Endometrial microvascular endothelial cells (primary cell): ENCODE data around the gene ACOT7. TPM values are rescaled to one million over a fixed set of nuclear protein-coding genes. Genes with fewer than 3 reads are reported as not detected.

ENCODE experiments used
- in situ Hi-C: cut with HindIII; loops from 2 replicates; pipeline ENCODE4 v1.10.0; 2017; ENCODE audit warnings: low sequenced_read_pairs, low pct_unique_long_range_greater_than_20kb; ENCODE audit errors: inconsistent ontology term
- total RNA-seq: library from RNA; depleted of rRNA; stranded (reverse); fragments of >200 nt; gene quantifications from one replicate; pipeline ENCODE4 v1.2.3, GENCODE V29; 2015; ENCODE audit errors: inconsistent ontology term

The ACOT7 gene
- total RNA-seq, 1 donor from 2014 or later, result 101 TPM

DNA sequence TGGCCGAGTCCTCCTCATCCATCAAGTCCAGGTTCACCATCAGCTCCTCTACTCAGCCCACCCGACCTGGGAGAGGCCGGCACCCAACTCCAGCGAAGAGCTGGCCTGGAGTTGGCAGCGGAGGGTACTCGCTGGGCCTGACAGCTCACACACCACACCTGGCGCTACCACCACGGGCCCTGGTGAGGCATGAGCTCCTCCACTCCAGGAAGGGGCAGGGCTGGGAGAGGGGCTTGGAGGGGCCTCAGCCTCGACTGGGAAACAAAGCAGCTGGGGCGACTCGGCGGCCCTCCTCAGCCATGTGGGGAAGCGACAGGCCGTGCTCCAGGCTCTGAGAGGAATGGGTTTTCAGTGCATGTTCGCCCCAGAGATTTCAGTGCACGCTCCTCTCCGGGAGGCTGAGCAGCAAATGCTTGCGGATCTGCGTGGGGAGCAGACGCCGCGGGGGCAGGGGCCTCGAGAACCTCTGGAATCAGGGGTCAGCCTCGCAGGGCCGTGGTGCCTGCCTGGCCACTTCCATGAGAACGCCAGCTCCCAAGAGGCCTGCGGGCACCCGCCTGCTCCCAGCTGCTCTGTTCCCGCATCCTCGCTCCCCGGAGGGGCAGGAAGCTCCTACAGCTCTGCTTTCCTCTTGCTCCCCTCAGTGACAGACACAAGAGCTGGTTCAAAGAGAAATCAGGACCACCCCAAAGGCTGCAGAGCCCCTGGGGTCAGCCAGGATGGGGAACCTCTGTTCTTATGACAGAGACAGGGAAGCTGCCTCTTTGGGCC lies 113.8 kb downstream of the ACOT7 start:
- in situ Hi-C loops, result no loop called here

DNA sequence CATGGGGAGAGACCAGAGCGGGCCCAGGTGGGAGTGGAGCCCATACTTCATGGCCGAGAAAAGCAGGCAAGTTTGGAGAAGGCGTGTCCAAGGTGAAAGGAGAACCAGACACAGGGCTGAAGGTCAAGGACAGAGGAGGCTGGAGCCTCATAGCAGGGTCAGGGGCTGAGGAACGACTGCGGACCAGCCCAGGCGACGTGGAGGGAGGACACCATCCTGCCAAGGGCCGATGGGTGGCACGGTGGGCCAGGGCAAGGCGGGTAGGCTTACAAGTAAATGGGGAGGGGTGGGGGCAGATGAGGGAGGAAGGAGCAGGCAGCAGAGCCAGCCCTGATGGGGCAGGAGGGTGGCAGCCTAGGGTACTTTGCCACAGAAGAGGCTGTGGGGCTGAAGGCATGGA lies 114.5 kb downstream of the ACOT7 start:
- in situ Hi-C loops, result no loop called here

DNA sequence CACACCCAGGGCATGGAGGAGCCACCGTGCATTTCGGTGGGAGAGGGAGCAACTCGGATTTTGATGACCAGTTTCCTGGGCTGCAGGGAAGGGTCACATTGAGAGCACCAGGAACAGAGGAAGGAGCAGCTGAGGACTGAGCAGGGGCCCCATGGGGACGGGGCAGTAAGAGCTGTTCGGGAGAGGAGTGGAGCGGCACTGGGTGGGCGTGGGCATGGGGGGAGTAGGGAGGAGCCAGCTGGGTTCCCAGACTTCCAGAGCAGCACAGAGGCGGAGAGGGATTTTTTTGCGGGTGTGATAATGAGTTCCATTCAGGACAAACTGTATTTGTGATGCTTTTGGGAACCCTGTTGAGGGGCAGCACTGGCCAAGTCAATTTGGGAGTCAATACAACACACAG lies 115.3 kb downstream of the ACOT7 start:
- in situ Hi-C loops, result no loop called here

DNA sequence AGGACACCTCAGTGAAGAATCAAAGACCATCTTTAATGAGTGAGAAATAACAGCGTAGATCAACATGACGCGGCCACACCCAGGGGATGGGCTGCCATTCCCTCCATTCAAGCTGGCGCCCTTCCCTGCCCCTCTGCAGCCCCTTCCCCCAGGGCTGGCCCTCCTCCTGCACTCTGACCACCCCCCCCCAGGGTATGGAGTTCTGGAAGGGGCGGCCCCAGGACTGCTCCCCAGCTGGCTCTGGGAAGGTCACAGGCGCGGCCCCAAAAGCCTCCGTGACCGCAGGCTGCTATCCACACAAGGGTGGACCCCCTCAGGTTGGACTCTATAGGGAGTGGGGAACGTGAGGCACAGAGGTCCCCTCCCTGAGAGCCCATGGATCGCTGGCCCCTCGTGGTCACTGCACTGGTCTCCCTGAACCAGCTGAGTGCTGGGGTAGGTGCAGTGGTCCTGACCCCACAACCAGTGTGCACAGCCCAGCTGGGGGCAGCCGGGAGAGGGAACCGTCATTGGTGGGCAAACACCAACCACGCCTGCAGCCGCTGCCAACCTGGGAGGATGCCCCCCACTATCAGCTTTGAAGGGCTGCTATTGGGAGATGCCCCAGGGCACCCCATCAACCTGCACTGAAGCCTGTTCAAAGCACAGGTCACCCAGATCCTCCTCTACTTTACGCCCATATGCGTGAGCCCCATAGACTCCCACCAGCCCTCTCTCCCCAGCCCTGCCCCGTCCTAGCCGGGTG lies 116.6 kb downstream of the ACOT7 start:
- in situ Hi-C loops, result no loop called here

DNA sequence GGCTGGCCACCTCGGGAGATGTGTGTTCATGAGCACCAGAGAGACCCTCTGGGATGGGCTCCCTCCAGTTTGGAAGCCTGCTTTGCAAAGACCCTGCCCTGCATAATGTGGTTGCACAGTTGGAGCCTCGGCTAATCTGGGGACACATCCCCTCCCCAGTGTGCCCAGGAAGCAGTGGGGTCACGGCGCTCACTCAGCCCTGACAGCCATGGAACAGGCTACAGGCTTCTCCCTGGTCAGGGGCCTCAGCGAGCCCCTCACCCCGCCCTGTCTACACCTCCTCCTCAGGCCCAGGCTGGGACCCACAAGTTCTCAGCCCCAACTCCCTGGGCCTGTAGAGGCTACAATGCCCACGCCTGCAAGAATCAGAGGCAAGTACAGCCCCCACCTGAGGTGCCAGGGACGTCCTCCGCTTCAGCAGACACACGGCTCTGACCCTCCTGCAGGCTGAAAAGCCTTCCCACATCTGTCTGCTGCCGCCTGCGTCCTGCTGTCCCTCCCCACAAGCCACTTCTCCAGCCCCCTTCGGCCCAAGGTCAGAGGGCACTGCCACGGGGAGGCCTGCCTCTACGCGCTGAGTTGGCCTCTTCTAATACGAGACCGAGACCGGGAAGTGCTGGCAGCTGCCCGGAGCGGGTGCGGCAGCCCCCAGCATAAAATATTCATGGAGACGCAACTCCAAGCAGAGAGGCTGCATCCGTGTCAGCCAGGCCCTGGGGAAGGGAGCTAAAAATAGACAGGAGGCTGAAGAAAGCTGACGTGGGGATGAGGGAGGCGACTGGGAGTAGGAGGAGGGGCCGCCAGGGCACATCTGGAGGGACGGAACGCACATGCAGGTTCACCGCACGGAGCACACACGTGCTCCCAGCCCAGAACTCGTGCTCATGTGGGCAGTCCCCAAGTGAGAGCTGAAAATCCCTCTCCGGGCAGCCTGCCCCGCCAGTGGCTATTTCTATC lies 117.5 kb downstream of the ACOT7 start:
- in situ Hi-C loops, result no loop called here

DNA sequence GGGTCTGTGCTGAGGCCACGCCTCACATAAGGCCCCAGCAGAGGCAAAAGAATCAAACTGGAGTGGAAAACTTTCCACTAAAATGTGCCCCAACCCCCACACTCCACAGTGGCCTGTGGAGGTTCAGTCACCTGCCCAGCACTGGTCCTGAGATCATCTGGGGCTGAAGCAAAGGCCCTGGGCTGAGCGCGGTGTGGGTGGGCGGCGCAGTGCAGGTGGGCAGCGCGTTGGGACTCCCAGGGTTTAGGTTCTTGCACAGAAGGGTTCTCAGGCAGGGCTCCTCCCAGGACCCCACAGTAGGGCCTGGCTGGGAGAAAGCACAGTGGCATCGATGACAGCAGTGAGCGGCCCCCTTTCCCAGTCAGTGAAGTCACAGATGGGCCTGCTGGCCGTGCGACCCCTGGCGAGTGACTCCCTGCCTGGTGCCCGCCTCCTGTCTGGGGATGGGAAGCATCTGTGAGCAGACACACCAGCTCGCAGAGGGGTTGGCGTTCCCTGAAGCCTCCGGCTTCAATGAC lies 118.9 kb downstream of the ACOT7 start:
- in situ Hi-C loops, result no loop called here

DNA sequence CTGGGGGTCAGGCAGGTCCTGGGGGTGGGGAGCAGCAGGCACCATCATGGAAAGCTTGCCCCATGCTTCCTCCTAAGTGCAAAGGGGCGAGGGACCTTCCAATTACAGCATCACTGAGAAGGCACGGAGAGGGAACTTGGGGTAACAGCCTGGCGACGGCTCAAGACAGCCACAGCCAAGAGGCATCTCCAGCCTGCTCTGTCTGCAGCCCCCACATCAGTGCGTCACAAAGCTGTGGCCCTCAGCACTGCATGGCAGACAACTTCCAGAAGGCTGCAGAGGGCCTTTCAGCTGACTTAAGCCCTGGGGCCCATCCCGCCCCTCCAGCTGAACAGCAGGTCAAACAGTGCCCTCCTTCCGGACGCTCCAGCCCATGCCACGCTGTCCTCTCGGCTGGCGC lies 119.5 kb downstream of the ACOT7 start:
- in situ Hi-C loops, result no loop called here

DNA sequence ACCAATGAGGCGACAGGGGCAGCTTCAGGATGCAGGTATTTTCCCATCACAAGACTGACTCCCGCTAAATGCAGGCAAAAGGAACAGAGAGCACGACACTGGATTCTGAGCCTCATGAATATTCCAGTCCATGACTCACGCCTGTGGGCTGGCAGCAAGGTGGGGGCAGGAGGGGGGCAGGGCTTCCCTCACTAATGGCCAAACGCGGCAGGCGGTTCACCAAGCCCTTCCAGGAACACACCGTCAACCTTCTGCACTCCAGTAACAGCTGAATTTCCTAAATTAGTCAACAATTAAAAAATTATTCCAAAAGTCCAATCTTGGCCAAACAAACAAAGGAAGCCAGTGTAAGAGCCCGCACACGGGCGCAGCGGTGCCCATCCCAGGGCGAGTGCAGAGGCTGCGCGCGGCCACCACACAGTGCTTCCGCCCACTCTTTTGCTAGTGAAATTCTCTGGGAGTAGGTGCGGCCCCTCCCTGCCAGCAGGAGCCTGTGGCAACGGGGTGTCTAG lies 120.1 kb downstream of the ACOT7 start:
- in situ Hi-C loops, result no loop called here

DNA sequence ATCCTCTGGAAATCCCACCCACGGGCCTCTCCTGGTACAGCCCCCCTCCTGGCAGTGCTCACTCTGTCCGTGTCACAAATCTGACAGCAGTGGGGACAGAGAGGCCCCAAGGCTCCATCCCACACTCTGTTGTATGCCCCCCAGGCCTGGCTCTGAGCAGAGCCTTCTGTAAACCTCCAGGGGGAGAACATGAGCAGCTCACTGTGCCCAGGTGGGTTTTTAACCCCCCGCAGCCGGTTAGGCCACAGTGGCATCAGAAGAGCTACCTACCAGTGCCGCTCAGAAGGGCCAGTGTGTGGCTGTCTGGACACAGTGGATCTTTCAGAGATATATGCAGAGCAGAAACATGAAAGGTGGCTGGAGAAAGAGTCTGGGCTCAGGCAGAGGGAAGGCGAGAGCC lies 120.7 kb downstream of the ACOT7 start:
- in situ Hi-C loops, result no loop called here

DNA sequence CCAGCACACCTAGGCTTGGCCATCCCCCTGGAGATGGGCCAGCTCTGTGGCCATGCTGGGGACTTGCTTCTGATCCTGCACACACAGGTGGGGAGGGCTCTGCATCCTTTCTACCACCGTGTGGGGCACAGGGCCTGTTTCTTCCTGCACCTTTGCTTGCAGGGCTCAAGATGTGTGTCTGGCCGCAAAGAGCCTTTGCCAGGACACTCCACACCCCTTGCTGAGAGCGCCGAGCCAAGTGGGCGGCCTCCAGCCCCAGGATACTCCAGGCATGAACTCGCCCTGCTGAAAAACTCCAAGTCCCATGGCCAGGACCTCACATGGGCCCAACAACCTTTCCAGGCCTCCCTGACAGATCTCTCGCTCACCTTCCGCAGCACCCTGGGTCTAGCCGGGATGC lies 121.1 kb downstream of the ACOT7 start:
- in situ Hi-C loops, result no loop called here

DNA sequence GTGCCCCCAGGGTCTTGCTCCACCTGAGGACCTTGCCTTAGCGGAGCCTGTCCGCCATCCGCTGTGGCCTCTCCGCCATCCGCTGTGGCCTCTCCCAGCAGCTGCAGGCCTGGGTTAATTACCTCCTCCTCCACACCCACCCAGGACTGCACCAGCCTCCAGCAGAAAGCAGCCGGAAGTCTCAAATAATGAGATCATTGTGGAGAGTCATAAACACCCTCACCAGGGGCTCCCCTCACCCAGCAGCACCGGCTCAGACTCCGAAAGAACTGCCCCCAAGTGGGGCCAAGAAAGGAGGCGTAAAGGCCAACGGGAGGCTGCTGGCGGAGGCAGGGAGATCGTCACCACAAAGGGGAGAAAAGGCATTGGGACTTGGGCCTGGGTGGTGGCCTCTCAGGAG lies 122.0 kb downstream of the ACOT7 start:
- in situ Hi-C loops, result no loop called here

DNA sequence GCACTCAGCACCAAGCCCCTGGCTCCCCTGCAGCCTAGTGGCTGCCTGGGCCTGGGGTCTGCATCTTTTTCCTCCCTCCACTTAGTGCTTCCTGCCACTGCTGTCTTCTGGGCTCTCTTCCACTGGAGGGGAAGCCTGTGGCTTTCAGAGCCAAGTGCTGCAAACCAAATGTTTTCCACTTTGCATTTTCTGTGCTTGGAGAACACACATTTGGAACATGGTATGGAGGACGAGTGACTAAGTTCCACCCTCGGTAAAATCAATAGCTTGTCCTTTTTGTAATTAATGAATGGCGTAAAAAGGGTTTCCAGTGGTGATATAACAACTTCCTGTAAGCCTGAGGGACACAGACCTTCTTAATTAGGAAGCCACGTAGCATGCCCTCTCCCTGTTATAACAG lies 122.6 kb downstream of the ACOT7 start:
- in situ Hi-C loops, result no loop called here

DNA sequence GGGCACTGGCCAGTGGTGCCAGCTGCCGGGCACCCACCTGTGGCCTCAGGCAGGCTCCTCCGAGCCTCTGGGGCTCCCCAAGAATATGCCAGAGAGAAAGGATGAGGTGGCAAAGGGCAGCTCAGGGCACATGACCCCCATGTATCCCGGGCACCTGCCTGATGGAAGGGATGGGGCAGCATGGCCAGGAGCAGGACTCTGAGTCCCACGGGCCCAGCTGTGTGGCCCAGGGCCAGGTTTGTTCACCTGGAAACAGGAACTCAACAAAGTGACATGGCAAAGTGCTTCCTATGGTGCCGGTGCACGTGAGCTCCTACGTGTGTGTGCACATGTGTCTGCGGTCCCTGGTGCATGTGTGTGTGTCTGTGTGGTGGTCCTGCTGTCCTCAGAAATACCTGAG lies 123.2 kb downstream of the ACOT7 start:
- in situ Hi-C loops, result no loop called here

DNA sequence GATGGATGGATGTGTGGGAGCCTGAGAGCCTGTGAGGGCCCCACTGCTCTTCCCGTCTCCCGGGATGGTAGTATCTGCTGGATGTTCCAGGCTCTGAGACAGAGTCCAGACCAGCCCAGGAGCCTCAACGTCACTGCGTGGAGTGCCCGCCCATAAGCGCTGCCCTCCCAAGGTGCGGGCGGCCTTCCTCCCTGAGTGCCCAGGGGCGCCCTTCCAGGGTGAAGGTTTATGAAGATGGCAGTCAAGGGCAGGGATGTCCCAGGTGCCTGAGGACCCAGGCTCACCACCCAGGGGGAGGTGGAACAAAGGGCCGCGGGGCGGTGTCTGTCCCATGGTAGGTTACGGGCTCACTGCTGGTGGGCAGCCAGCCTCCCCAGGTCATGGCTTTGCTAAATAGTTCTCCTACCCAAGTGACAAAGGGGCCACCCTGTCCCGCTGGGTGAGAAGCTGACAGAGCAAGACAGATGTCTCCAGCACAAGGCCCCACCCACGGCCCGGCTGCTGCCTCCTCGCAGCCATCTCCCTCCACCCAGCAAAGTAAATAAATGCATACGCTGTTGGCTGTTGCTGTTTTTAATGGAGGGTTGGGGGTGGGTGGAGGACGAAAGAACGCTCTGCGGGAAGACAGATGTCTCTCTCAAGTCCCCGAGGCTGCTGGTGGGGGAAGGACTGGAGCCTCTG lies 123.7 kb downstream of the ACOT7 start:
- in situ Hi-C loops, result no loop called here

DNA sequence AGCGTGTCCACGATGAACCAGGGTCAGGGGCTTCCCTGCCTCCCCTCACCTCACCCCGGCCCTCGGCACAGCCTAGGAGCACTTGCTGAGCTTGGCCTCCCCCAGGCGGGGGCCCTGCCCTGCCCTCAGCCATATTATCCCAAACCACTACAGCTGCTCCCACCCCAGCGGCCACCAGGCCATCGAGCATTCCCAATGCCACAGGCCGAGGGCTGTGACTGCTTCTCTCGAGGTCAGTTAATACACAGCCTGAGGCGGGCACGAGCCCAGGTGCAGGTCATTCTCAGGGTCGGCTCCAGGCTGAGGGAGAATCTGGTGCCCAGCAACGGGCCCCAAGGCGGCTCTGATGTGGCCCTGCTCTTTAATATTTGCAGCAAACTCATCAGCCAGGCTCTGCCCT lies 124.3 kb downstream of the ACOT7 start:
- in situ Hi-C loops, result no loop called here

DNA sequence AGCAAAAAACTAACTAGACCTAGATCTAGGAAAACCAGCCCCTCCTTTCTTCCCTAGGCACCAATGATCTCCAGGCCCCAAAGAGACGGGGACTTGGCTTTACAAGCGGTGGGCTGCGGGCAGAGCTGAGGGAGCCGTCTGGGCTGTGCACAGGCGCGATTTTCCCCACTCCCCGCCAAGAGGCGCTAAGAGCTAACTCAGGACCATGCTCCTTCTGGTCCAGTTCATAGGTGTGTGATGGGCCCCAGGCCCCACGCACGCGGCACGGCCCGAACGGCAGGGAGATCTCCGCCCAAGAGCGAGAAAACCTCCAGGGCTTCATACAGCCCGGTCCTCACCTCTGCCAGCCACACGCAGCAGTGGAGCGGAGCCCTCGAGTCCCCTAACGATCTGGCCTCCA lies 125.2 kb downstream of the ACOT7 start:
- in situ Hi-C loops, result no loop called here

DNA sequence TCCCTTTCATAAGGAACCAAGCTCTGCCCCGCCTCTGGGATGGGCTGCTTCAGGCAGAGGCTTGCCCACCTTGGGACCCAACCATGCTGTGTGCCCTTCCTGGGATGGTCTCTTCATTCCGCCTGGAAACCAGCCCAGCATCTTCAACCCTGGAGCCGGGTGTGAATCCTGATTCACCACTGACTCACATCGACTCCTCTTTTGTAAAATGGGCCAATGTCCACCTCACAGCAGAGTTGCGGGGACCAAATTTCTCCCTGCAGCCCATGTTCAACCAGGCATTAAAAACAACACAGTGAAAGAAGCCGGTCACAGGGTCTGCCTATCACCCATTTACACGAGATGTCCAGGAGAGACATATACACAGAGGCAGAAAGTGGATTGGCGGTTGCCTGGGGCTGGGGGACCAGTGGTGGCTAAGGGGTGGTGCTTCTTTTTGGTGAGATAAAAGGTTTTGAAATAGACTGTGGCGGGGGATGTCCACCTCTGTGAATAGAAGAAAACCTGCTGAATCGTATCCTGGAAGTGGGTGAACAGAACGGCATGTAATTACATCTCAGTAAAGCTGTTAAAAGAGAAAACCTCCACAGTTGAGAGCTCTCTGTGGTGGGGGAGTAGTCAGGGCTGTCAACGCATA lies 125.8 kb downstream of the ACOT7 start:
- in situ Hi-C loops, result no loop called here

DNA sequence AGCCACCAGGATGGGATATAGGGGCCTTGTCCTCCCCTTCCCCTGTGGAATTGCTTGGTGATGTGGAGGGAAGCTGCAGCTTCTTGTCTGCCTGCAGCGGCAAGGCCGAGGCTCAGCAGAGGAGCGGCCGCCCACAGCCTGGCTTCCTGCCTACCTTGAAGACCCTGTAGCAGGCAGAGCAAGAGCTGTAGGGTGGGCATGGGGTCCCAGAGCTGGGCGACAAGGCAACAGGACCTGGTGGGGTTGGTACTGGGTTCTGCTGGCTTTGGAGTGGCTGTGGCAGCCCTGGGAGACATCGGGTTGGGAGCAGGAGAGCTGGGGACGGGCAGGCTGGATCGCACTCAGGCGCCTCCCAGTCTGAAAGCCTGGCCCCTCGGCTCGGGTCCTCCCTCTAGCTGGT lies 126.9 kb downstream of the ACOT7 start:
- in situ Hi-C loops, result no loop called here
